ENCODE data around the gene MAD2L2.

Gene MAD2L2

DNA sequence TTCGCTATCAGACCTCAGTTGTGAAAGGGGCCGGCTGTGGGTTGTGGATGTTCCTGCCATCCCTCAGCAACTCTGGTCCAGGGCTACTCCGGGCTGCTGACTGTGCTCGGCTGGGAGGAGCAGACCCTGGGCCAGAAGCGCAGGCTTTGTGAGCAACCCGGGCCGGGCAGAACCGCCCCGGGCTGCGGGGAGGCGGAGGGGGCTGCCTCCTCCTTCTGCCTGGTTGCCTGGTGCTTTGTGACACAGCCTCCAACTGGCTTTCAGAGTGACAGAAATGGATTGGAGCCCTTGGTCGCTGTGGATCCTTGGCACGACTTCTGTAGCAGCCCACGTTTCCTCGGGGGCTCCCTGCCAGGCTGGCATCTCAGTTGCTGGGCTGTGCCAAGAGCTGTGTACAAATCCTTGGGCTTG, 20.6 kb upstream of the MAD2L2 start:
- DNase-seq (ENCODE audit: insufficient read length, low spot score) (no peak), FAIRE-seq (no peak)
- TF ChIP-seq, protein P1, sequence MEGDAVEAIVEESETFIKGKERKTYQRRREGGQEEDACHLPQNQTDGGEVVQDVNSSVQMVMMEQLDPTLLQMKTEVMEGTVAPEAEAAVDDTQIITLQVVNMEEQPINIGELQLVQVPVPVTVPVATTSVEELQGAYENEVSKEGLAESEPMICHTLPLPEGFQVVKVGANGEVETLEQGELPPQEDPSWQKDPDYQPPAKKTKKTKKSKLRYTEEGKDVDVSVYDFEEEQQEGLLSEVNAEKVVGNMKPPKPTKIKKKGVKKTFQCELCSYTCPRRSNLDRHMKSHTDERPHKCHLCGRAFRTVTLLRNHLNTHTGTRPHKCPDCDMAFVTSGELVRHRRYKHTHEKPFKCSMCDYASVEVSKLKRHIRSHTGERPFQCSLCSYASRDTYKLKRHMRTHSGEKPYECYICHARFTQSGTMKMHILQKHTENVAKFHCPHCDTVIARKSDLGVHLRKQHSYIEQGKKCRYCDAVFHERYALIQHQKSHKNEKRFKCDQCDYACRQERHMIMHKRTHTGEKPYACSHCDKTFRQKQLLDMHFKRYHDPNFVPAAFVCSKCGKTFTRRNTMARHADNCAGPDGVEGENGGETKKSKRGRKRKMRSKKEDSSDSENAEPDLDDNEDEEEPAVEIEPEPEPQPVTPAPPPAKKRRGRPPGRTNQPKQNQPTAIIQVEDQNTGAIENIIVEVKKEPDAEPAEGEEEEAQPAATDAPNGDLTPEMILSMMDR (IDR thresholded peaks at IDR 0.05; ENCODE audit: insufficient read depth, missing control alignments), result no peak

DNA sequence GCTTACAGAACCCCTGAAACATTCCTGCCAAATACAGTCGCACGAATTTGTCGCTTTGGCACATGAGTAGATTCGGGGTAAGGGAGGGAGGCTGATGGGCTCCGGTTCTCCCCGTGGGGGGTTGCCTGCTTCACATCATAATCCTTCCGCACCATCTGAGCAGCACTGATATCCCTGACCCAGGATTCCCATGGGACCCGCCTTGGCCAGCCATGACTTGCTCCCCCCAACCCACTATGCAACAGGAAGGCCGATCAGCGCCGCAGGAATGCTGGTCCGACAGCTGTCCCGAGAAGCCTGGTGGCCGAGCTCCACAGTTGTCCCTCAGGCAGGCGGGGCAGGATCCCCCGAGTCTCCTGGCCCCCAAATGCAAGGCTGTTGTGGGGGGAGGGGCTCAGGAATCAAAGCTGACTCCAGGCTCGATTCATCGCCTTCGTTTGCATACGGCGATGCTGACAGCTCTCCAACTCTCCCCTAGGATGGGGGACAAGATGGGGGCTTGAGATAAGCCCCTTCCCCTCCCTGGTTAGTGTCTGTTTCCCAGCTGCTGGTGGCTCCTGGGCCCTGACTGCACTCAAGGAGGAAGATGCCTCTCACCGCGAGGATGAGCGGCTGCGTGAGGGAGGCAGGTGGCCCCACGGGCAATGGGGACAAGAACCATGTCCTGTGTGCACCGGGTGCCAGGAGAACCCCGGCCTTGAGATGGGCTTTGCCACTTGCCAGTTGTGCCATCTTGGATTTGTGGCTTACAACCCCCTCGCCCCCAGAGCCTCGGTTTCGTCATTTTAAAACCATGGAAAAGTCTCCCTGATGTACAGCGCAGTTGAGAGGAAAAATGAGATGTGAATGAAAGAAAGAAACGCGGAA, 19.9 kb upstream of the MAD2L2 start:
- FAIRE-seq (no peak), DNase-seq (ENCODE audit: insufficient read length, low spot score) (peak; percentile 68)
- TF ChIP-seq, protein P1 (IDR thresholded peaks at IDR 0.05; ENCODE audit: insufficient read depth, missing control alignments), result no peak

DNA sequence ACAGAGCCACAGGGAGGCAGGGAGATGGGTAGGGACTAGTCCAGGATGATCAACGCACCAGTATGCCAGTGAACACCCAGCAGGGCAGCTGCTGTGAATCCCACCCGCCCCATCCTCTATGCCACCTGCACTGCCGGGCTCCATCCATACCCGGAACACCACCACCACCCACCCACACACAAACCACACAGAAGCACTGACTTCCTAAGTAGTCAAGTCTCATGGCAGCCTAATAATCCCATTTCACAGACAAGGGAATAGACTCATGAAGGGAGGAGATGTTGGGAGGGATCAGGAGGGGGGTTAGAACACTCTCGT, 16.9 kb upstream of the MAD2L2 start:
- FAIRE-seq, result no peak
- no peak for DNase-seq (ENCODE audit: insufficient read length, low spot score)
- TF ChIP-seq, protein P1 (IDR thresholded peaks at IDR 0.05; ENCODE audit: insufficient read depth, missing control alignments), result no peak

DNA sequence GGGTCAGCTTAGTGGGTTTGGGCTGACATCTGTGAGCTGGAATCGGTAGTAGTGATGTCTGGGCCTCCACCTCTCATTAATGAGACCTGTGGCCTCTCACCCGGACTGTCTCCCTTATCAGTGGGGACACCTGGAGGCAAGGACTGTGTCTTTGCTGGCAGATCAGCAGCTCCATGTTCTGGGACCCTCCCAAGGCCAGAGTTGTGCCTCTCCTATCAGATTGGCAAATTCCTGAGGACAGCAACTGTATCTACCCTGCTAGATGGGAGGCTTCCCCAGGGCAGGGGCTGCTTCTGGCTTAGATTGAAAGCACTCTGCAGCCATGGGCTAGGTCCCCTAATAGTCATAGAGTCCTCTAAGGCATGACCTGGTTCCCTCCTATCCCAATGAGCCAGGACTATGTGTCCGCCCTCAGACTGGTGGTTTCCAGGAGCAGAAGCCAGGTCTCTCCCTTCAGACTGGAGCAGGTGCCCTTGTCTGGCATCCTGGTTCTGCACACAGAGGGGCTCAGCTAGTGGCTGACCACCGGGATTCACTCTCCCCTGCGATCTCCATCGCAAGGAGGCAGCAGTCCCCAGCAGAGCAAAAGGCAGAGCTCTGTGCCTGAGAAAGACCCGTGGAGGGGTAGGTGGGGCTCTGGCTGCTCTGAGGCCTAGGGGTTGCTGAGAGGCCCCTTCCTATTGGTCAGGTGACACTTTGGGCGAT, 16.4 kb upstream of the MAD2L2 start:
- TF ChIP-seq, protein P1 (IDR thresholded peaks at IDR 0.05; ENCODE audit: insufficient read depth, missing control alignments), result no peak
- DNase-seq (ENCODE audit: insufficient read length, low spot score) (no peak), FAIRE-seq (no peak)

DNA sequence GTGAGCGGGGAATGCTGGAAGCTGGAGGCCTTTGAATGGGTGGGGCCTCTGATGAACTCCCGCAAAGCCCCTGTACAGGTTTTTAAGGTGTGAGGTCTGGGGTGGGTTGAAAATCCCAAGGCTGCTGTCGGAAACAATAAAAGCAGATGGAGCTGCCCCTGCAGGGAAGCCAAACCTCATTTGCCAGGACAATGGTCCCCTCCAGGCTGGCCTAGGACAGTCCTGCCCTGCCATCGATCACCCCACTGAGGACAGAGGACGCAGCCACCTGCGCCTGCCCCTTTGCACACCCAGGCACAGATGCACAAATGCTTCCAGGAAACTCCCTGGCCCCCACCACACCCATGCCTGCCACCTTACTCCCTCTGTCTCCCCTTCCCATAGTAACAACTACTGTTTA, 14.9 kb upstream of the MAD2L2 start:
- TF ChIP-seq, protein P1 (IDR thresholded peaks at IDR 0.05; ENCODE audit: insufficient read depth, missing control alignments), result no peak
- no peak for FAIRE-seq
- no peak for DNase-seq (ENCODE audit: insufficient read length, low spot score)

DNA sequence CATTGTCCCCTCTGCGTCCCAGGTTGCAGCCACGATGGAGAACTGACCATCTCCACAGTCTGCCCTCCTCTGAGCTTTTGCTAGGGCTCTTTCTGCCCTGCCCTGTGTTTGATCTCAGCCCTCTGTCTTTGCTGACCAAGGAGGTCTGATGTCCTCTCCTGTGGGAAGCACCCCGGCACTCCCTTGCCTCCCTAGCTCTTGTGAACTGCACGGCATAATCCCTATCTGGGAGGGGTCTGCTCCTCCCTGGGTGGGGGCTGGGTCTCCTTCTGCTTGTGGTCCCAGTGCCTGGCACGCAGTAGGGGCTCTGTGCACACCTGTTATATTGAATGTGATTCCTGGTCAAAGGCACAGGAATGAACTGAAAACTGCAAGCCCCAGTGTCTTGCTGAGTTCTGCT, 13.0 kb upstream of the MAD2L2 start:
- FAIRE-seq (no peak), DNase-seq (ENCODE audit: insufficient read length, low spot score) (no peak)
- TF ChIP-seq, protein P1 (IDR thresholded peaks at IDR 0.05; ENCODE audit: insufficient read depth, missing control alignments), result no peak

All from D721Med (cell line).